Gastrocnemius medialis (tissue), 4 donors: ENCODE results near the gene UBAP2L.
"Not testable (repeated sequence)": the region's sequence is repeated elsewhere in the genome, so short reads cannot be mapped to it uniquely, and the experiment has no call there.

ENCODE experiments used
- CTCF ChIP-seq, 5 experiments: fragments of 450-650 bp in 3 of 5; fragments of 200-600 bp in 2 of 5; sonication (generic) in 2 of 5; IDR thresholded peaks in 4 of 5; conservative IDR thresholded peaks in 1 of 5; 1 replicate in 4 of 5; 2 replicates in 1 of 5; pipeline ENCODE4 v1.5.1; 2016 to 2019; ENCODE audit warnings: antibody characterized with exemption in 5 of 5, mild to moderate bottlenecking in 3 of 5, moderate library complexity in 3 of 5
- POLR2A ChIP-seq, 2 donors: fragments of 450-650 bp; IDR thresholded peaks; one replicate each; pipeline ENCODE4 v1.6.1; 2017; ENCODE audit warnings: antibody characterized with exemption in 2 of 2, mild to moderate bottlenecking in 2 of 2, moderate library complexity in 2 of 2

GRCh38 chr1:154309136-154309535 is 88.4 kb downstream of the UBAP2L start:
- TF ChIP-seq CTCF (IDR thresholded peaks at IDR 0.05 in 4 of 5, conservative IDR thresholded peaks at IDR 0.05 in 1 of 5); POLR2A (IDR thresholded peaks at IDR 0.05): not testable (repeated sequence)
